Retinal pigment epithelial cell (primary cell): Measurements from ENCODE around the gene HOATZ.

Source experiments
- DNase-seq: peaks from one replicate; pipeline ENCODE4 v3.0.0-alpha.2; 2010; ENCODE audit warnings: low read depth
- H3K4me3 ChIP-seq: 2 replicates; pipeline ENCODE4 v1.5.1; 2011; ENCODE audit warnings: mild to moderate bottlenecking, low read length, control low read depth, moderate library complexity
- CTCF ChIP-seq: conservative IDR thresholded peaks from 2 replicates; pipeline ENCODE4 v1.5.1; 2011; ENCODE audit warnings: low read depth, low read length, control low read depth, inconsistent platforms

The HOATZ gene

GRCh38 chr11:111542606-111543275 lies 28.2 kb downstream of the HOATZ start:
- no peak for DNase-seq
- TF ChIP-seq CTCF, result no peak
- H3K4me3 ChIP-seq, result no peak overlapping the region

- no peak overlapping the region for H3K4me3 ChIP-seq
- no peak for DNase-seq
- no peak for TF ChIP-seq CTCF
Observed at GRCh38 chr11:111548525-111548924, 33.9 kb downstream of the HOATZ start.

- DNase-seq, result no peak
- TF ChIP-seq CTCF, result no peak
- H3K4me3 ChIP-seq, result no peak overlapping the region
Observed at GRCh38 chr11:111549196-111549868, 34.8 kb downstream of the HOATZ start.

- DNase-seq, result no peak
- no peak for TF ChIP-seq CTCF
- no peak overlapping the region for H3K4me3 ChIP-seq
Observed at GRCh38 chr11:111549869-111550203, 35.3 kb downstream of the HOATZ start.

GRCh38 chr11:111550258-111550657 lies 35.7 kb downstream of the HOATZ start:
- H3K4me3 ChIP-seq, result no peak overlapping the region
- no peak for TF ChIP-seq CTCF
- no peak for DNase-seq

GRCh38 chr11:111554532-111554931 lies 40.0 kb downstream of the HOATZ start:
- DNase-seq, result no peak
- TF ChIP-seq CTCF, result no peak
- no peak overlapping the region for H3K4me3 ChIP-seq

GRCh38 chr11:111555255-111555654 lies 40.7 kb downstream of the HOATZ start:
- peak; percentile 49 for DNase-seq
- no peak overlapping the region for H3K4me3 ChIP-seq
- TF ChIP-seq CTCF, result no peak
